Transverse colon (tissue), 4 donors: ENCODE data around the gene HACD1. TPM values are rescaled to one million over a fixed set of nuclear protein-coding genes. Genes with fewer than 3 reads are reported as not detected.

Source experiments
- DNase-seq: peaks from one replicate; pipeline ENCODE4 v3.0.0-alpha.2; 2019
- H3K27ac ChIP-seq, 4 donors: fragments of 200-600 bp; sonication (generic); 2 replicates each; pipeline ENCODE4 v1.5.1; 2016 to 2018; ENCODE audit warnings: inconsistent platforms in 4 of 4
- H3K27me3 ChIP-seq: fragments of 200-600 bp; sonication (generic); 2 replicates; pipeline ENCODE4 v1.5.1; 2017; ENCODE audit warnings: inconsistent platforms
- H3K36me3 ChIP-seq, 4 donors: fragments of 200-600 bp; sonication (generic); 2 replicates each; pipeline ENCODE4 v1.5.1; 2017 to 2019; ENCODE audit warnings: inconsistent platforms in 4 of 4
- H3K4me1 ChIP-seq, 4 donors: fragments of 200-600 bp; sonication (generic); 2 replicates each; pipeline ENCODE4 v1.5.1; 2017 to 2020; ENCODE audit warnings: inconsistent platforms in 4 of 4
- H3K4me3 ChIP-seq, 4 donors: fragments of 200-600 bp; sonication (generic); 1 replicate in 1 of 4; 2 replicates in 3 of 4; pipeline versions ENCODE4 v1.5.1 to v1.6.1; 2017 to 2019; ENCODE audit warnings: inconsistent platforms in 4 of 4
- H3K9me3 ChIP-seq, 2 donors: fragments of 200-600 bp; sonication (generic); 2 replicates each; pipeline ENCODE4 v1.5.1; 2017 to 2019; ENCODE audit warnings: inconsistent platforms in 2 of 2
- EP300 ChIP-seq: sonication (generic); formaldehyde crosslinking; IDR thresholded peaks from one replicate; pipeline ENCODE4 v1.6.1; 2017; ENCODE audit warnings: antibody characterized with exemption, low read depth
- POLR2A ChIP-seq: fragments of 450-650 bp; IDR thresholded peaks from one replicate; pipeline ENCODE4 v1.6.1; 2016; ENCODE audit warnings: antibody characterized with exemption, mild to moderate bottlenecking, moderate library complexity
- POLR2AphosphoS5 ChIP-seq, 3 donors: sonication (generic); formaldehyde crosslinking; IDR thresholded peaks; one replicate each; pipeline ENCODE4 v1.6.1; 2016; ENCODE audit warnings: antibody characterized with exemption in 3 of 3
- WGBS, 2 donors: methylation state at CpG; one replicate each; pipeline ENCODE4 v1.1.5; 2018; ENCODE audit warnings: low coverage in 1 of 2; 5-methylcytosine and 5-hydroxymethylcytosine counted together
- in situ Hi-C, 4 donors: fragments of 200-750 bp; cut with MboI; loops; one replicate each; pipeline versions ENCODE4 v1.15.0 to v1.15.1; 2017; ENCODE audit warnings: low sequenced_read_pairs in 3 of 4, low pct_ligation_motif_present in 1 of 4, low pct_unique_long_range_greater_than_20kb in 1 of 4
- intact Hi-C: fragments of 100-400 bp; cut with DNase I; formaldehyde crosslinking; loops from one replicate; pipeline ENCODE4 v1.15.1; 2023; ENCODE audit warnings: low total_unique reads
- small RNA-seq, 4 donors: library from RNA; depleted of rRNA; stranded (forward); fragments of <200 nt; gene quantifications; one replicate each; pipeline ENCODE3, GENCODE V24; 2016
- total RNA-seq, 4 donors: library from RNA; depleted of rRNA; stranded (reverse); fragments of >200 nt; gene quantifications; one replicate each; pipeline ENCODE4 v1.1.0, GENCODE V29; 2016
- TF ChIP-seq, protein P1 (sequence below), 5 experiments: fragments of 200-600 bp in 3 of 5; fragments of 450-650 bp in 2 of 5; sonication (generic) in 3 of 5; IDR thresholded peaks; 1 replicate in 2 of 5; 2 replicates in 3 of 5; pipeline ENCODE4 v1.5.1; 2016 to 2017; ENCODE audit warnings: antibody characterized with exemption in 5 of 5, inconsistent platforms in 3 of 5, mild to moderate bottlenecking in 2 of 5, moderate library complexity in 1 of 5

The HACD1 gene
- total RNA-seq, 4 donors from 2014 or later, result 6.7 to 52.3 (median 16.5) TPM; not detected in 1

DNA sequence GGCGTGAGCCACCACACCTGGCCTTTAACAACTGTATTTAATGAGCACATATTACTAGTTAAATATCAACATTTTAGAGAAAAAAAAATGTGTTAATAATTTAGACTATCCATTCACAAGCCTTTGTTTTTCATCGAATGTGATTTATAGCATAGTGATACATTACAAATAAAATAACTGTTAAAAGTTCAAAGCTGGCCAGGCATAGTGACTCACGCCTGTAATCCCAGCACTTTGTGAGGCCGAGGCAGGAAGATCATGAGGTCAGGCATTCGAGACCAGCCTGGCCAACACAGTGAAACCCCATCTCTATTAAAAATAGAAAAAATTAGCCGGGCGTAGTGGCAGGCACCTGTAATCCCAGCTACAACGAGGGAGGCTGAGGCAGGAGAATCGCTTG is 72.7 kb downstream of the HACD1 start:
- in situ Hi-C loops, result loop anchor here in 1 of 4 donors (25.0 kb wide), 1 partner anchor 118 kb away; no protein-coding TSS in a partner anchor

More for the DNA sequence above, 72.7 kb downstream of the HACD1 start:
- Histone ChIP-seq H3K27me3 (no peaks in the 10 kb centered on the region), H3K4me1 (no peaks in the 10 kb centered on the region), H3K36me3 (no peaks in the 10 kb centered on the region), H3K9me3 (no peaks in the 10 kb centered on the region), H3K4me3 (no peak overlapping the region), H3K27ac (no peak overlapping the region)
- TF ChIP-seq POLR2AphosphoS5 (IDR thresholded peaks at IDR 0.05), result no peak
- TF ChIP-seq, protein P1, sequence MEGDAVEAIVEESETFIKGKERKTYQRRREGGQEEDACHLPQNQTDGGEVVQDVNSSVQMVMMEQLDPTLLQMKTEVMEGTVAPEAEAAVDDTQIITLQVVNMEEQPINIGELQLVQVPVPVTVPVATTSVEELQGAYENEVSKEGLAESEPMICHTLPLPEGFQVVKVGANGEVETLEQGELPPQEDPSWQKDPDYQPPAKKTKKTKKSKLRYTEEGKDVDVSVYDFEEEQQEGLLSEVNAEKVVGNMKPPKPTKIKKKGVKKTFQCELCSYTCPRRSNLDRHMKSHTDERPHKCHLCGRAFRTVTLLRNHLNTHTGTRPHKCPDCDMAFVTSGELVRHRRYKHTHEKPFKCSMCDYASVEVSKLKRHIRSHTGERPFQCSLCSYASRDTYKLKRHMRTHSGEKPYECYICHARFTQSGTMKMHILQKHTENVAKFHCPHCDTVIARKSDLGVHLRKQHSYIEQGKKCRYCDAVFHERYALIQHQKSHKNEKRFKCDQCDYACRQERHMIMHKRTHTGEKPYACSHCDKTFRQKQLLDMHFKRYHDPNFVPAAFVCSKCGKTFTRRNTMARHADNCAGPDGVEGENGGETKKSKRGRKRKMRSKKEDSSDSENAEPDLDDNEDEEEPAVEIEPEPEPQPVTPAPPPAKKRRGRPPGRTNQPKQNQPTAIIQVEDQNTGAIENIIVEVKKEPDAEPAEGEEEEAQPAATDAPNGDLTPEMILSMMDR (IDR thresholded peaks at IDR 0.05), result no peak
- TF ChIP-seq POLR2A, result no peak
- TF ChIP-seq EP300, result no peak
- no peak for DNase-seq
- WGBS, 2 donors, result 87 to 92% methylated on average over 9 of the region's 9 CpGs
- intact Hi-C loops, result no loop called here

Small RNA genes lying within 50 kb of the gene (small RNA-seq; reads per million reads assigned to genes)
- 0 reads per million in 4 donors for gene AC069542.2

Other genes starting within 250 kb of the HACD1 start
- gene ST8SIA6, start 162.8 kb downstream of the HACD1 start, total RNA-seq, result 1 to 10 TPM in 1 of 4 donors, under 1 TPM in 1, not detected in 2; 0.64 to 1.2 TPM
- 10 to 100 TPM in 2 of 4 donors, 1 to 10 TPM in 2; 1.9 to 18.4 (median 9.3) TPM for gene STAM, start 26.8 kb upstream of the HACD1 start, total RNA-seq
- 10 to 100 TPM; 16.9 to 79.6 (median 42.9) TPM for gene TMEM236, start 134.8 kb upstream of the HACD1 start, total RNA-seq
- 10 to 100 TPM in 2 of 4 donors, 1 to 10 TPM in 2; 2.8 to 22.1 (median 15.2) TPM for gene MRC1, start 192.0 kb upstream of the HACD1 start, total RNA-seq